RWPE2 (cell line): ENCODE results near the gene OTOG.

Experiments used
- ATAC-seq: fragments of 200-7000 bp; cut with Tn5 transposase; 3 replicates; pipeline ENCODE4 v1.9.1; 2021; ENCODE audit warnings: low read depth
- DNase-seq: peaks from one replicate; pipeline ENCODE4 v3.0.0-alpha.2; 2020; ENCODE audit warnings: low spot score
- H3K27ac ChIP-seq: fragments of 450-650 bp; 2 replicates; pipeline ENCODE4 v1.5.1; 2017; ENCODE audit warnings: mild to moderate bottlenecking; ENCODE audit not compliant: poor library complexity, severe bottlenecking
- H3K27me3 ChIP-seq: fragments of 250-450 bp; sonication (Bioruptor Pico); 2 replicates; pipeline ENCODE4 v1.5.1; 2021; ENCODE audit warnings: mild to moderate bottlenecking, moderate library complexity; ENCODE audit not compliant: insufficient read depth, poor library complexity, severe bottlenecking
- H3K36me3 ChIP-seq: fragments of 250-450 bp; sonication (Bioruptor Pico); 2 replicates; pipeline ENCODE4 v1.5.1; 2020; ENCODE audit warnings: low read depth, mild to moderate bottlenecking, moderate library complexity
- H3K4me1 ChIP-seq: fragments of 250-450 bp; sonication (Bioruptor Pico); 2 replicates; pipeline ENCODE4 v1.5.1; 2021; ENCODE audit warnings: mild to moderate bottlenecking, moderate library complexity; ENCODE audit not compliant: insufficient read depth, poor library complexity, severe bottlenecking
- H3K4me3 ChIP-seq: fragments of 250-450 bp; sonication (Bioruptor Pico); 2 replicates; pipeline ENCODE4 v1.5.1; 2021; ENCODE audit warnings: mild to moderate bottlenecking, moderate library complexity; ENCODE audit not compliant: severe bottlenecking
- H3K9me3 ChIP-seq: fragments of 250-450 bp; sonication (Bioruptor Pico); 2 replicates; pipeline ENCODE4 v1.5.1; 2021; ENCODE audit warnings: mild to moderate bottlenecking, moderate library complexity; ENCODE audit not compliant: severe bottlenecking
- TF ChIP-seq, protein P1 (sequence below): fragments of 450-650 bp; IDR thresholded peaks from one replicate; pipeline ENCODE4 v1.5.1; 2017; ENCODE audit warnings: mild to moderate bottlenecking, moderate library complexity; ENCODE audit not compliant: poor library complexity, severe bottlenecking

OTOG gene

GRCh38 chr11:17684550-17684949 lies 137.5 kb downstream of the OTOG start:
- DNase-seq (no peak), ATAC-seq (no peak)
- TF ChIP-seq, protein P1, sequence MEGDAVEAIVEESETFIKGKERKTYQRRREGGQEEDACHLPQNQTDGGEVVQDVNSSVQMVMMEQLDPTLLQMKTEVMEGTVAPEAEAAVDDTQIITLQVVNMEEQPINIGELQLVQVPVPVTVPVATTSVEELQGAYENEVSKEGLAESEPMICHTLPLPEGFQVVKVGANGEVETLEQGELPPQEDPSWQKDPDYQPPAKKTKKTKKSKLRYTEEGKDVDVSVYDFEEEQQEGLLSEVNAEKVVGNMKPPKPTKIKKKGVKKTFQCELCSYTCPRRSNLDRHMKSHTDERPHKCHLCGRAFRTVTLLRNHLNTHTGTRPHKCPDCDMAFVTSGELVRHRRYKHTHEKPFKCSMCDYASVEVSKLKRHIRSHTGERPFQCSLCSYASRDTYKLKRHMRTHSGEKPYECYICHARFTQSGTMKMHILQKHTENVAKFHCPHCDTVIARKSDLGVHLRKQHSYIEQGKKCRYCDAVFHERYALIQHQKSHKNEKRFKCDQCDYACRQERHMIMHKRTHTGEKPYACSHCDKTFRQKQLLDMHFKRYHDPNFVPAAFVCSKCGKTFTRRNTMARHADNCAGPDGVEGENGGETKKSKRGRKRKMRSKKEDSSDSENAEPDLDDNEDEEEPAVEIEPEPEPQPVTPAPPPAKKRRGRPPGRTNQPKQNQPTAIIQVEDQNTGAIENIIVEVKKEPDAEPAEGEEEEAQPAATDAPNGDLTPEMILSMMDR, result no peak
- H3K27ac ChIP-seq, result no peak overlapping the region
- H3K27me3 ChIP-seq, result peaks cover under 1% of the 10 kb centered on the region
- H3K36me3 ChIP-seq, result no peaks in the 10 kb centered on the region
- H3K4me1 ChIP-seq, result peaks cover 6% of the 10 kb centered on the region
- no peaks in the 10 kb centered on the region for H3K9me3 ChIP-seq
- no peak overlapping the region for H3K4me3 ChIP-seq

GRCh38 chr11:17686231-17686980 lies 139.3 kb downstream of the OTOG start:
- no peaks in the 10 kb centered on the region for H3K9me3 ChIP-seq
- TF ChIP-seq, protein P1, result no peak

GRCh38 chr11:17687946-17688670 lies 141.0 kb downstream of the OTOG start:
- DNase-seq (no peak), ATAC-seq (no peak)
- H3K36me3 ChIP-seq, result no peaks in the 10 kb centered on the region
- H3K9me3 ChIP-seq, result no peaks in the 10 kb centered on the region
- no peak overlapping the region for H3K27ac ChIP-seq
- H3K4me3 ChIP-seq, result no peak overlapping the region
- H3K27me3 ChIP-seq, result peaks cover 36% of the 10 kb centered on the region
- H3K4me1 ChIP-seq, result peaks cover 6% of the 10 kb centered on the region
- TF ChIP-seq, protein P1, result no peak

More at GRCh38 chr11:17686231-17686980, 139.3 kb downstream of the OTOG start:
- Histone ChIP-seq H3K27me3 (peaks cover 19% of the 10 kb centered on the region), H3K4me3 (no peak overlapping the region), H3K4me1 (peaks cover 6% of the 10 kb centered on the region), H3K27ac (no peak overlapping the region), H3K36me3 (no peaks in the 10 kb centered on the region)
- no peak for ATAC-seq
- DNase-seq, result no peak

GRCh38 chr11:17691550-17691949 lies 144.5 kb downstream of the OTOG start:
- no peak for ATAC-seq
- TF ChIP-seq, protein P1, result no peak
- H3K4me3 ChIP-seq, result no peak overlapping the region
- no peaks in the 10 kb centered on the region for H3K36me3 ChIP-seq
- H3K27ac ChIP-seq, result no peak overlapping the region
- no peak for DNase-seq
- peaks cover 70% of the 10 kb centered on the region for H3K27me3 ChIP-seq
- H3K4me1 ChIP-seq, result no peaks in the 10 kb centered on the region
- H3K9me3 ChIP-seq, result no peaks in the 10 kb centered on the region
